Gastrocnemius medialis (tissue), 4 donors: ENCODE results near the gene TRIM7. TPM values are rescaled to one million over a fixed set of nuclear protein-coding genes. Genes with fewer than 3 reads are reported as not detected.
"Not testable (repeated sequence)": the region's sequence is repeated elsewhere in the genome, so short reads cannot be mapped to it uniquely, and the experiment has no call there.

ENCODE experiments used
- ATAC-seq, 2 donors: fragments of 150-250 bp; one replicate each; pipeline ENCODE4 v1.9.1; 2016
- DNase-seq, 2 donors: peaks; one replicate each; pipeline ENCODE4 v3.0.0-alpha.2; 2019
- H3K27ac ChIP-seq, 4 donors: fragments of 200-600 bp; sonication (generic); 1 replicate in 1 of 4; 2 replicates in 3 of 4; pipeline ENCODE4 v1.5.1; 2016 to 2018; ENCODE audit warnings: mild to moderate bottlenecking in 2 of 4, moderate library complexity in 1 of 4
- H3K27me3 ChIP-seq, 3 donors: fragments of 200-600 bp; sonication (generic) in 2 of 3; 1 replicate in 1 of 3; 2 replicates in 2 of 3; pipeline versions ENCODE4 v1.5.1 to v1.6.0; 2016 to 2019; ENCODE audit warnings: mild to moderate bottlenecking in 1 of 3, moderate library complexity in 1 of 3
- H3K36me3 ChIP-seq, 2 donors: fragments of 200-600 bp; sonication (generic) in 1 of 2; one replicate each; pipeline ENCODE4 v1.5.1; 2017 to 2018
- H3K4me1 ChIP-seq, 2 donors: fragments of 200-600 bp; sonication (generic) in 1 of 2; one replicate each; pipeline ENCODE4 v1.5.1; 2016 to 2017; ENCODE audit warnings: mild to moderate bottlenecking in 2 of 2
- H3K4me3 ChIP-seq, 4 donors: fragments of 200-600 bp; sonication (generic) in 3 of 4; 1 replicate in 1 of 4; 2 replicates in 3 of 4; pipeline ENCODE4 v1.5.1; 2016 to 2019; ENCODE audit warnings: mild to moderate bottlenecking in 2 of 4
- H3K9me3 ChIP-seq, 3 donors: fragments of 200-600 bp; sonication (generic) in 2 of 3; 1 replicate in 1 of 3; 2 replicates in 2 of 3; pipeline ENCODE4 v1.5.1; 2016 to 2019
- POLR2A ChIP-seq, 2 donors: fragments of 450-650 bp; IDR thresholded peaks; one replicate each; pipeline ENCODE4 v1.6.1; 2017; ENCODE audit warnings: antibody characterized with exemption in 2 of 2, mild to moderate bottlenecking in 2 of 2, moderate library complexity in 2 of 2
- in situ Hi-C, 4 donors: fragments of 200-750 bp; cut with MboI; loops; one replicate each; pipeline versions ENCODE4 v1.15.0 to v1.8.0; 2017; ENCODE audit warnings: low sequenced_read_pairs in 4 of 4
- intact Hi-C: fragments of 100-400 bp; cut with DNase I; formaldehyde crosslinking; loops from one replicate; pipeline ENCODE4 v1.15.1; 2023; ENCODE audit warnings: low total_unique reads
- total RNA-seq, 4 donors: library from RNA; depleted of rRNA; stranded (reverse); fragments of >200 nt; gene quantifications; one replicate each; pipeline versions ENCODE4 v1.1.0 to v1.2.3, GENCODE V29; 2016
- TF ChIP-seq, protein P1 (sequence below), 5 experiments: fragments of 450-650 bp in 3 of 5; fragments of 200-600 bp in 2 of 5; sonication (generic) in 2 of 5; IDR thresholded peaks in 4 of 5; conservative IDR thresholded peaks in 1 of 5; 1 replicate in 4 of 5; 2 replicates in 1 of 5; pipeline ENCODE4 v1.5.1; 2016 to 2019; ENCODE audit warnings: antibody characterized with exemption in 5 of 5, mild to moderate bottlenecking in 3 of 5, moderate library complexity in 3 of 5

Gene TRIM7
- total RNA-seq, 4 donors from 2014 or later, result 27.9 to 58.4 (median 47.1) TPM

- ATAC-seq, H3K36me3 ChIP-seq, H3K27ac ChIP-seq, H3K9me3 ChIP-seq, H3K4me3 ChIP-seq, H3K27me3 ChIP-seq, DNase-seq, in situ Hi-C loops: not testable (repeated sequence)
- intact Hi-C loops, result loop anchor here (5.0 kb wide), 1 partner anchor 33 kb away; the partner anchor contains the start of gene RACK1
- peaks cover 38 to 42% of the 10 kb centered on the region in 2 donors for H3K4me1 ChIP-seq
Measured at GRCh38 chr5:181209006-181209405, 4.0 kb upstream of the TRIM7 start.

DNA sequence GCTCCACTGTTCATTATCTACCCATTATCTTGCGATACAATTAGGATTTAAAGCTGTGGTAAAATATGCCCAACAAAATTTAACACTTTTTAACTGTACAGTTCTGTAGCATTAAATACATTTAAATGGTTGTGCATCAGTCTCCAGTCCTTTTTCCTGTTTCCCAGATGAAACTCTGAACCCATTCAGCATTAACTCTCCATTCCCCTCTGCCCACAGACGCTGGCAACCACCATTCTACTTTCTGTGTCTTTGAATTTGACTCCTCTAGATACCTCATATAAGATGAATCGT is 2.9 kb upstream of the TRIM7 start:
- intact Hi-C loops (loop anchor here (5.0 kb wide), 1 partner anchor 34 kb away; the partner anchor contains the start of gene RACK1), in situ Hi-C loops (no loop called here)
- Histone ChIP-seq H3K36me3 (no peaks in the 10 kb centered on the region), H3K27me3 (no peaks in the 10 kb centered on the region), H3K27ac (peak overlapping the region; percentile 95 to 99 (median 97)), H3K9me3 (no peaks in the 10 kb centered on the region), H3K4me3 (peak overlapping the region in 2 of 4 donors; percentile 69 to 86), H3K4me1 (peaks cover 31 to 40% of the 10 kb centered on the region in 2 donors)
- no peak for DNase-seq
- TF ChIP-seq, protein P1, sequence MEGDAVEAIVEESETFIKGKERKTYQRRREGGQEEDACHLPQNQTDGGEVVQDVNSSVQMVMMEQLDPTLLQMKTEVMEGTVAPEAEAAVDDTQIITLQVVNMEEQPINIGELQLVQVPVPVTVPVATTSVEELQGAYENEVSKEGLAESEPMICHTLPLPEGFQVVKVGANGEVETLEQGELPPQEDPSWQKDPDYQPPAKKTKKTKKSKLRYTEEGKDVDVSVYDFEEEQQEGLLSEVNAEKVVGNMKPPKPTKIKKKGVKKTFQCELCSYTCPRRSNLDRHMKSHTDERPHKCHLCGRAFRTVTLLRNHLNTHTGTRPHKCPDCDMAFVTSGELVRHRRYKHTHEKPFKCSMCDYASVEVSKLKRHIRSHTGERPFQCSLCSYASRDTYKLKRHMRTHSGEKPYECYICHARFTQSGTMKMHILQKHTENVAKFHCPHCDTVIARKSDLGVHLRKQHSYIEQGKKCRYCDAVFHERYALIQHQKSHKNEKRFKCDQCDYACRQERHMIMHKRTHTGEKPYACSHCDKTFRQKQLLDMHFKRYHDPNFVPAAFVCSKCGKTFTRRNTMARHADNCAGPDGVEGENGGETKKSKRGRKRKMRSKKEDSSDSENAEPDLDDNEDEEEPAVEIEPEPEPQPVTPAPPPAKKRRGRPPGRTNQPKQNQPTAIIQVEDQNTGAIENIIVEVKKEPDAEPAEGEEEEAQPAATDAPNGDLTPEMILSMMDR (IDR thresholded peaks at IDR 0.05 in 4 of 5, conservative IDR thresholded peaks at IDR 0.05 in 1 of 5), result no peak
- no peak for TF ChIP-seq POLR2A (IDR thresholded peaks at IDR 0.05)
- no peak for ATAC-seq

GRCh38 chr5:181207214-181207959 is 2.4 kb upstream of the TRIM7 start:
- Histone ChIP-seq H3K27me3 (no peaks in the 10 kb centered on the region), H3K4me3 (peak overlapping the region; percentile 69 to 86 (median 80)), H3K4me1 (peaks cover 29 to 38% of the 10 kb centered on the region in 2 donors), H3K36me3 (no peaks in the 10 kb centered on the region), H3K27ac (peak overlapping the region; percentile 95 to 99 (median 97)), H3K9me3 (no peaks in the 10 kb centered on the region)
- DNase-seq, result peak in 1 of 2 donors; percentile 65
- ATAC-seq, result peak; percentile 12 to 15
- TF ChIP-seq, protein P1 (IDR thresholded peaks at IDR 0.05 in 4 of 5, conservative IDR thresholded peaks at IDR 0.05 in 1 of 5), result no peak
- TF ChIP-seq POLR2A (IDR thresholded peaks at IDR 0.05), result peak in 1 of 2 donors; percentile 18
- intact Hi-C loops (loop anchor here (5.0 kb wide), 1 partner anchor 35 kb away; the partner anchor contains the start of gene RACK1), in situ Hi-C loops (no loop called here)

GRCh38 chr5:181205761-181206649 is 1.0 kb upstream of the TRIM7 start:
- in situ Hi-C loops, result no loop called here
- TF ChIP-seq POLR2A (IDR thresholded peaks at IDR 0.05), result no peak
- TF ChIP-seq, protein P1 (IDR thresholded peaks at IDR 0.05 in 4 of 5, conservative IDR thresholded peaks at IDR 0.05 in 1 of 5), result no peak
- no peaks in the 10 kb centered on the region for H3K27me3 ChIP-seq
- ATAC-seq (peak in 1 of 2 donors; percentile 9), DNase-seq (peak in 1 of 2 donors; percentile 42)
- H3K4me1 ChIP-seq, result peaks cover 23 to 24% of the 10 kb centered on the region in 2 donors
- peak overlapping the region; percentile 69 to 86 (median 80) for H3K4me3 ChIP-seq
- H3K9me3 ChIP-seq, result no peaks in the 10 kb centered on the region
- intact Hi-C loops, result loop anchor here (1.0 to 5.0 kb wide), 4 partner anchors 11 to 36 kb away; partner anchors contain the start of gene RACK1
- no peaks in the 10 kb centered on the region for H3K36me3 ChIP-seq
- peak overlapping the region; percentile 95 to 99 (median 97) for H3K27ac ChIP-seq
